HG03432 (cell line): ENCODE measurements around the gene CCNF.
"Not testable (repeated sequence)": the region's sequence is repeated elsewhere in the genome, so short reads cannot be mapped to it uniquely, and the experiment has no call there.

Experiments used
- ATAC-seq: cut with Tn5 transposase; IDR thresholded peaks from one replicate; pipeline ENCODE4 v1.9.1; 2021; ENCODE audit warnings: mild to moderate bottlenecking, moderate library complexity; ENCODE audit not compliant: unreplicated experiment

The CCNF gene

DNA sequence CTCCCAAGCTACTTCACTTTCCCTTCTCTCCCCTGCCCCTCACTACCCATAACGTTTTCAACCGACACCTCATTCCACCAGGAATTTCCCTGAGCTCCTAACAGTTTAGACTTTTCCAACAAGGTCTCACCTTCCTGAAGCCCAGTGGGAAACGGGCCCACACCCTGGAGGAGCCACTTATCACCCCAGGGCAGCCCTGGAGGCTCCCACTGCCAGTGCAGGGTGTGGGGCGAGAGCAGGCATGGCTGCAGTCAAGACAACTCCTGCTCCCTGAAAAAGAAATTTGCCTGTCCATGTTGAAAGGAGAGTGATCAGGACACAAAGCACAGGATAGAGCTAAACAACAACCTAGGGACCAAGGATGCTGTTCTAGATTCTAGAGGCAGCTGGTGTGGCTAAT lies 1.7 kb upstream of the CCNF start:
- no peak for ATAC-seq

DNA sequence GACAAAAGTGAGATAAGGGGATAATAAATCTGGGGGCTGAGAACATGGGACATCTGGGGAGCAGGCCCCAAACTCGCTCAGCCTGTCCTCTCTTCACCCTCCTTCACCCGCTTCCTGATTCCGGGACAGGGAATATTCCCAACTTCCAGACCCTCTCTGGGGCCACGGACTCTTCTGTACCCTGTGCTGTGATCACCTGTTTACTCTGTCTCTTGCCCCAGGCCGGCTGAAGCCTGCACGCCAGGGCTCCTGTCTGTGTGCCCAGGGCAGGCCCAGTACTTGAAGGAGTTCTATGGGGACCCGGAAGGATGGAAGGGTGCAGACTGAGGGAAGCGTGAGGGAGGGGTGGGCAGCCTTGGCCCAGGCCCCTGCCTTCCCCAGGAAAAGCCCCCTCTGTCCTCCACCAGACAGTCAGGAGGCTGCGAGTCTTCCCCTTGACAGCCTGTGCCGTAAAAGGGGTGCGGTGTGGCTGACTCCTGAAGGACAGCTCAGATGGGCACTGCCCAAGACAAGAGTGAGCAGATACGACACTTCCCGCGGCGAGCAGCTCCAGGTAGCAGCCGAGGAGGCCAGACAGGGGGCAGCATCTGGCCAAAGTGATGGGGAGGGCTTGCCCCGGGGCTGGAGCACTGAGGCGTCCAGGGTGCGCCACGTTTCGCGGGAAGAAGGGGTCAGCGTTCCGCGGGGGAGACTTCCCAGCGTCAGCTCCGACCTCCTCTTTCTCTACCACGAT lies 1.0 kb upstream of the CCNF start:
- peak; percentile 13 for ATAC-seq

DNA sequence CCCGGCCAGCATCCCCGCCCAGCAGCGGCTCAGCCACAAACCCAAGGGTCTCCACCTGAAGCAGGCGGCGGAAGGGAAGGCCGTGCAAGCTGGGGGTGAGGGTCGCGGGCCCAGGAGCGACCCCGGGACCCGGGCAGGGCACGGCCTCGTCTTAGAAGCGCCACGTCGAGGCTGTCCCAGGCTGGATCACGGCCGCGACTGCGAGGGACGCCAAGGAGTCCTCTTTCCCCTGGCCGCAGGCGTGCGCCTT lies 538 bp upstream of the CCNF start:
- peak; percentile 28 for ATAC-seq

DNA sequence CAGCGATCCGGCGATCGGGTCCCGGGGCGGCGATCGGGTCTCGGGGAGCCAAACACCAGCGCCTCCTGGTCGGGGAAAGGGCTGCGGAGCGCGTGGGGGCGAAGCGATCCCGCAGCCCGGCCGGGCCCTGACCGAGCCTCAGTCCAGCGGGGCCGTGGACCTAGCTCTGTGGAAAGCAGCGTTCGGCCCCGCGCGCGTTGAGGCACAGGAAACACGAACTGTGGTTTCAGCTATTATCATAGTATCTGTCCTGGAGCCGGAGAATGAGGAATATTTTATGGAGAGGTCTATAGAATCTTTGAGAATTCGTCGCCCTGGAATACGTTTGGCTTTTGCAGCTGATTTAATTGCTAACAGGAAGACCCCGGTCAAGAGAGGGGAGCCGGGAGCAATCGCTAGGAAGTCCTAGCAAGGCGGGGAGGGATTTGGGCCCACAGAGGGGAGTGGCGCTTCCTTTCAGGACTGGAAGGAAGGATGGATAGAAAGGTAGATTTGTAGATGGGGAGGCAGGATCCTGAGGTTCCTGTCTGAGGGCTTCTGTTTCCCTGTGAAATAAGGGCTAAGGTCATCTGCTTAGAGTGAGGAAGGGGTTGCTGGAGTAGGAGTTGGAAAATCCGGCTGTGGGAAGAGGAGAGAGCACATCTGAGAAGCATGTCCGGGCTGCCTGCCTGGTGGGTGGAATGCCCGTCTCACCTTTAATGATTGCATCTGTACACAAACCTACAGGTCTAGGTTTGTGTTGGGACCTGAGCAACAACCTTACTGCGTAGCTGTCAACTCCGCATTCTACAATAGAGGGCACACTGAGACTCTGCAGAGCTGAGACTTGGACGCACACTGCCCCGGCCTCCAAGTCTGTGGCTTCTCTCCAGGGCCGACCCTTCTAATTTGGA lies 770 bp downstream of the CCNF start:
- peak; percentile 23 for ATAC-seq

DNA sequence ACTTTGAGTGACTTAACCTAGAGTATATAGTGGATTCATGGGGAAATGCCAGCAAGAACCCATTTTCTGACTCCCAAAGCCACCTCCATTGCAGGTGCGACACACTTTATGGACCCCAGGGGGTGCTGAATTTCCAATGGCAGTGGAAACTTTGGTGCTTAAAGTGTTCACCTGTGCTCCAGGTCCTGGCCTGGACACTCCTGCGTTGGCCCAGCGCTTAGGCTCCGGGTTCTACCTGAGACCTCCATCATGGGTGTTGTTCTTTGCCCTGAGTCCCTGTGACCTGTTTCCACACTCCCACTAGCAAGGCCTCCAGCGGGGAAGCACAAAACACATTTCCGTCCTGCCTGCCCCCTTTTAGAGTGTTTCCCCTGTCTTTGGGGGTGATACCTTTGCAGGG lies 3.0 kb downstream of the CCNF start:
- no peak for ATAC-seq

DNA sequence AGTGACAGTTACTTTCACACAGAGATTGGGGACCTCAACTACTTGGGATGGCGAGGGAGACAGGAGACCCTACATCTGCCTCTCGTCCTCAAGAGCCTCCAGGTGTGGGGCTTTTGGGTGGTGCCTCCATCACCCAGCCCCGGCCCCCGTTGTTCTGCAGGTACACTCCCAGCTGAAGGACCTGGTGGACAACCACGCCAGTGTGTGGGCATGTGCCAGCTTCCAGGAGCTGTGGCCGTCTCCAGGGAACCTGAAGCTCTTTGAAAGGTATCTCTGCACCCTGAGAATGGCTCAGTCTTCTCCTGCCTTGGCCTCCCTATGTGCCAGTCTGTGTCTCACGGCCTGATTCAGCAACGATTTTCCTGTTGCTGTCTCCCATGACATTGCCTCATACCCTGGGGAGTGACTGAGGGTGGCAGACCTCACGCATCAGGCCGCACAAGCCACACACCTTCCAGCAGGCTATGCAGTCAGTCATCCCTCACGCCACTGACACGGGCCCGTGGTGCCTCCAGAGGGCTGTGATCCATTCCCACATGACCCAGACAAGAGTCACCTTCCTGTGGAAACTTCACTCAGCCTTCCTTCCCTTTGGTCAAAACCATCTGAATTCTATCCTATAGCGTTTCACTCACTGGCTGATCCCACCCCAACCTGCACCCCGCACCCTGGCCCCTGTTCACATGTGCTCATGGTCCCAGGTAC lies 3.7 kb downstream of the CCNF start:
- no peak for ATAC-seq

DNA sequence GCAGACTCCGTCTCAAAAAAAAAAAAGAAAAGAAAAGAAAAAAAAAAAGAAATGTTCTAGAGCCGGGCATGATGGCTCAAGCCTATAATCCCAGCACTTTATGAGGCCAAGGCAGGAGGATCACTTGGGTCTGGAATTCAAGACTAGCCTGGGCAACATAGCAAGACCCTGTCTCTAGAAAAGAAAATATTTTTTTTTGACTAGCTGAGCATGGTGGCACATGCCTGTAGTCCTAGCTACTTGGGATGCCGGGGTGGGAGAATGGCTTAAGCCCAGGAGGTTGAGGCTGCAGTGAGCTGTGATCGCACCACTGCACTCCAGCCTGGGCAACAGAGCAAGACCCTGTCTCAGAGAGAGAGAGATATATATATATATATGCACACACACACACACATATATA lies 6.0 kb downstream of the CCNF start:
- ATAC-seq = not testable (repeated sequence)

DNA sequence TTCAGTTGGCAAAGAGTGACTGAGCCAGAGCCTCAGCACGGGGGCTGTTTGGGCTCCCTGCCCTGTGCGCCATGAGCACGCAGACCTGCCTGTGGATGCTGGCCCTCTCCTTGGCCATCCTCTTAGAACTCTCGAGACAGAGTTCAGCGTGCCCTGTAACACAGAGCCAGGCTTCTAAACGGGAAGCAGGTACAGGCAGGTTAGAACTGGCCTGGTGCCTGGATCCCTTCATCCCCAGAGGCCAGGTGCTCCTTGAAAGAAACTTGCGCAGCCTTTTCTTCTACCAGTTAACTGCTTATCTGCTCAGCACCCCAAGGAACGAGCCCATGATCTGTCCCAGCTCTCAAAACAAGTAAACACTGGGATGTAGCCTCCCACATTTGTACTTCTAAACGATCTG lies 6.9 kb downstream of the CCNF start:
- no peak for ATAC-seq

DNA sequence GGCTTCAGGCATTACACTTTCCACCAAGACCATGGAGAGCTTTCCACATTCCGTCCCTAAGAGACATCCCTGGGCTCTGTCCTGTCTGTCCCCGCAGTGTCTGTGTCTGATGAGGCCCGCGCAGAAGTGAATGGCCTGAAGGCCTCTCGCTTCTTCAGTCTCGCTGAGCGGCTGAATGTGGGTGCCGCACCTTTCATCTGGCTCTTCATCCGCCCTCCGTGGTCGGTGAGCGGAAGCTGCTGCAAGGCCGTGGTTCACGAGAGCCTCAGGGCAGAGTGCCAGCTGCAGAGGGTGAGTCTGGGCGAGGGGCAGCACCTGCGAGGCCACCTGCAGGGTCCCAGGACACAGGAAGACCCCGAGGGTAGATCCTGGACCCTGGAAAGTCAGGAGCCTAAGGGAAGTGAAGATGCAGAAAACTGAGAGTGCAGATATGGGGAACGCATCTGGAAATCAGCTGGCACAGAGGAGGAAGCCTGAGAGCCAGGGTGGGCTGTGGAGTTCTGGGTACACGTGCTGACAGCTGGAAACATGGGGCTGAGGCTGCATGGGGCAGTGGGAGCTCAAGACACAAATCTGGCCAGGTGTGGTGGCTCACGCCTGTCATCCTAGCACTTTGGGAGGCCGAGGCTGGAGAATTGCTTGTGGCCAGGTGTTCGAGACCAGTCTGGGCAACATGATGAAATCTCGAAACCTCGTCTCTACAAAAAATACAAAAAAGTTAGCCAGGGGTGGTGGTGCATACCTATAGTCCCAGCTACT lies 8.0 kb downstream of the CCNF start:
- ATAC-seq = no peak

DNA sequence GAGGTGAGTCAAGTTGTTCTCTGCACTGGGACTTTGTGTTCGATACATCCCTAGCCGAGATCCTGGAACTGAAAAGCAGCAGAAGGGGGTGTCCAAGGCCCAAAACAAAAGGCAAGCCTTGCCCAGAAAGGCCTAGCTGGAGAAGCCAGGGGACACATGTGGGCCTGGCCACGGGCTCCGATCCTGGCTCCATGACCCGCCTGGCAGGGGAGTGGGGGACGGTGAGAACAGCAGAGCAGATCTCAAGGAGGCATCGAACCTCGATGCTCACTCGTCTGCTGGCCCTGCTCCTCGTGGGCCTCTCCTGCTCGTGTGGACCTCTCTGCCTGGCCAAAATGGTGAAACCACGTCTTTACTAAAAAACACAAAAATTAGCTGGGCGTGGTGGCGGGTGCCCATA lies 8.9 kb downstream of the CCNF start:
- no peak for ATAC-seq

DNA sequence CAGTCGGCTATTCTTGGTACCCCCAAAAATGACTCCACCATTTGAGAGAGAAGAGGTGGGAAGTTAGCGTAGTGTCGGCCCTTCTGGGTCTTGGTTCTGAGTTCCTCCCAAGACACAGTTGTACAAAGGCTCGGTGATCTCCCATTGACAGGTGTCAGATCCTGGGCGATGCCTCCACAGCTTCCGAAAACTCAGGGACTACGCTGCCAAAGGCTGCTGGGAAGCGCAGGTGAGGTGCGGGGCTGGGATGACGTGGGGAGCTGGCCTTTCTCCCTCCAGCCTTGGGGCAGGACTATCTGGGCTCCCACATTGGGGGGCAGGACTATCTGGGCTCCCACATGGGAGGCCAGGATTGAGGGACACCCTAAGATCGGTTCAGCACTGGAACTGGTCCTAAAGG lies 10.4 kb downstream of the CCNF start:
- no peak for ATAC-seq

DNA sequence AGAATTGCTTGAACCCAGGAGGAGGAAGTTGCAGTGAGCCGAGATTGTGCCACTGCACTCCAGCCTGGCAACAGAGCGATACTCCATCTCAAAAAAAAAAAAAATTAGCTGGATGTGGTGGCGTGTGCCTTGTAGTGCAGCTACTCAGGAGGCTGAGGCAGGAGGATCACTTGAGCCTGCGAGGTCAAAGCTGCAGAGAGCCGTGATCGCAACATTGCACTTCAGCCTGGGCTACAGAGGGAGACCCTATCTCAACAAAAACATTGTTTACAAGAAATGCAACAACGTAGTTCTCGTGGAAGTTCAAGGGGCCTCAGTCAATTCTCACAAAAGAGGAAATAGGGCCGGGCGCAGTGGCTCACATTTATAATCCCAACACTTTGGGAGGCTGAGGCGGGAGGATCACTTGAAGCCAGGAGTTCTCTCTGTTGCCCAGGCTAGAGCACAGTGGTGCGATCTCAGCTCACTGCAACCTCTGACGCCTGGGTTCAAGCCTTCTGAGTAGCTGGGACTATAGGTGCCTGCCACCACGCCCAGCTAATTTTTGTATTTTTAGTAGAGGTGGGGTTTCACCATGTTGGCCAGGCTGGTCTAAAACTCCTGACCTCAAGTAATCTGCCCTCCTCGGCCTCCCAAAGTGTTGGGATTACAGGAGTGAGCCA lies 12.0 kb downstream of the CCNF start:
- not testable (repeated sequence) for ATAC-seq

DNA sequence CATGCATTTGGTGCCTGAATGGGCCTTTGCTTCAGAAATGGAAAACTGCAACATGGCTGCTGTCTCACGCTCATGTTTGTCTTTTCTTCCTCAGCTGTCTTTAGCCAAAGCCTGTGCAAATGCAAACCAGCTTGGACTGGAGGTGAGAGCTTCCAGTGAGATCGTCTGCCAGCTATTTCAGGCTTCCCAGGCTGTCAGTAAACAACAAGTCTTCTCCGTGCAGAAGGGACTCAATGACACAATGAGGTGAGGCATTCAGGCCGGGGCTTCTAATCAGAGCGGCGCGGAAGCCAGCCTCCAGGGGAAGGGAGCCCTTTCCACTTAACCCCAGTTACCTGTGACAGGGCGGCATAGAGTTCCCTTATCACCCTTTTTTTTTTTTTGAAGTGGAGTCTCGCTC lies 14.3 kb downstream of the CCNF start:
- no peak for ATAC-seq

DNA sequence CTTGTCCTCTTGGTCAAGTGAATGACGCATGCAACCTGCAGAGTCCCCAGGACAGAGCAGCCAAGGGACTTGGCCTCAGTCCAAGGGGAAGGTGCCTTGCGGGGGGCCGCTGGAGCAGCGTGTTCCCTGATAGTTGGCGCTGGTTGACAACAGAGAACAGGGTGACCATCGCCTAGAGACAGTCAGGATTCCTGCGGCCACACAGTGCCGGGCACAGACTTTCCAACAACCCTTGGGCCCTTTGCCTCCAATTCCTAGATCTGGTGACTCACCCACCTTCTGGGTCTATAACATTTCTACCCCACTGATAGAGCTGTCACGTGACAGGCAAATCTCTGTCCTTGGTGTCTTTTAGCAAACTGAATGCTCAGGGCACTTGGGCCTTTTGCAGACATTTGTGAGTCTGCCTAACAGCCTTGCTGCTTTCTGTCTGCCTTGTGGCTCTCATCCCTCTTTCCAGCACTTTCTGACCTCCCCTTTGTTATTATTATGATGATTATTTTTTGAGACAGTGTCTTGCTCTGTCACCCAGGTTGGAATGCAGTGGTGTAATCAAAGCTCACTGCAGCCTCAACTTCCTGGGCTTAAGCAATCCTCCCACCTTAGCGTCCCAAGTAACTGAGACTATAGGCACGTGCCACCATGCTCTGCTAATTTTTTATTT lies 18.8 kb downstream of the CCNF start:
- ATAC-seq = no peak

DNA sequence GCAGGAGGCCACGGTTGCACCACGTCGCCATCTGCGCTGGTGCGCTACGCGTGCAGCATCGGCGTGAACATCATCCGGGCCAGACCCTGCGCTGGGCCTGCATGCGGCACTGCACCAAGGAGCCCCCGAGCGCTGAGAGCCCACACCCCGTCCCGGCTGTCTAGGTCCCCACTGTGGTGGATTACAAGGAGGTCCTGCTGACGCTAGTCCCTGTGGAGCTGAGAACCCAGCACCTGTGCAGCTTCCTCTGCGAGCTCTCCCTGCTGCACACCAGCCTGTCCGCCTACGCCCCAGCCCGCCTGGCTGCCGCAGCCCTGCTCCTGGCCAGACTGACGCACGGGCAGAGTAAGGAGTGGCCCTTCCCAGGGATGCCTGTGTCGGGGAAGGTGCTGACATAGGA lies 19.9 kb downstream of the CCNF start:
- no peak for ATAC-seq

DNA sequence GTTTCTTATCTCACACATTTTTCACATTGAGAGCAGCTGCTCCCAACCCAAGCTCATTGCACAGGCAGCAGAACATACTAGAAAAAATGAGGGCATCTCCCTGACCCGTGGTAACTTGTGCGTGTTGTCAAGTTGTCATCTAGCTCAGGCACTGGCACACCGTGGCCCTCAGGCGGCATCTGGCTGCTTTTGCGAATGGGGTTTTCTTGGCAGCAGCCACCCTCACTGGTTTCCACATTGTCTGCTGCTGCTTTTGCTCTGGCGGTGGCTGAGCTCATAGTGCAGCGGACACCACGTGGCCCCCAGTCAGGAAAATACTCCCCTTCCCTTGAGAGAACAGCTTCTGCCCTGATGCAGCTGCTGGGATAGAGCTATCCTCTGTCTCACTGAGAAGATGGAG lies 21.3 kb downstream of the CCNF start:
- ATAC-seq = no peak

DNA sequence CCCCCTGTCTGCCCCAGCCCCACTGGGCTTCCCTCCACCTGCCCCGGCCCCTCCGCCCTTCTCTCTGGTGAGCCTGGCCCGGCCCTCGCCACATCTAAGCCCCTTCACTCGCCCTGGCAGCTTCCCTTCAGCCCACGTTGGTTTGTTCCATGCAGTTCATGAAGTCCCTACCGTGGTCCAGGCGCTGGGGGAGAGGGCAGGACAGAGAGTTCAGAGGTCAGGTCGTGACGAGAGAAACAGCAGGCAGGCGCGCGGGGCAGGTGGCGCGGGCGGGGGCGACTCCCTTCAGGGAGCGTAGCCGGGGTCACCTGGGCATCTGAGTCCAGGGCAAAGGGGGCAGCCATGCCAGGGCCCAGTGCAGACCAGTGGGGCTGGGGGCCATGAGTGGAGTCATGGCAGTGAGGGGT lies 21.7 kb downstream of the CCNF start:
- ATAC-seq = no peak

DNA sequence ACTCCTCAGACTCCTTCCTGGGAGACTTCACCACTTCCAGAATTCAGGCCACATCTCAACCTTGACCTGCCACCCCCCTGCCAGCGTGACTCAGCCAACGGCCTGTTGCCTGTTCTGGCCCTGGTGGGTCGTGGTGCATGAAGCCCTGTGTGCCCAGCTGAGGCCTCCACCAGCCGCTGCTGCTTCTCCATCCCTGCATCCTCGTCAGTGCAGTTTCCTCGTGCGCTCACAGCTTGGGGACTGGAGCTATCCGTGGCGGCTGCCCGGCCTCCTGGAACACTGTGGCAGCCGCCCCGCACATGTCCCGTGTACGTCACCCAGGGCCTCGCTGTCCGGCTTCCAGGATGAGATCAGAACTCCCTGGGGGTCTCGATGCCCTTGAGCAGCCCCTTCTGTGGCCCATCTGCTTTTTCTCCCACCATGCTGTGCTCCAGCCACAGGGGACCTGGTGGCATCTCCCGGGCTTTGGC lies 22.6 kb downstream of the CCNF start:
- ATAC-seq = no peak

DNA sequence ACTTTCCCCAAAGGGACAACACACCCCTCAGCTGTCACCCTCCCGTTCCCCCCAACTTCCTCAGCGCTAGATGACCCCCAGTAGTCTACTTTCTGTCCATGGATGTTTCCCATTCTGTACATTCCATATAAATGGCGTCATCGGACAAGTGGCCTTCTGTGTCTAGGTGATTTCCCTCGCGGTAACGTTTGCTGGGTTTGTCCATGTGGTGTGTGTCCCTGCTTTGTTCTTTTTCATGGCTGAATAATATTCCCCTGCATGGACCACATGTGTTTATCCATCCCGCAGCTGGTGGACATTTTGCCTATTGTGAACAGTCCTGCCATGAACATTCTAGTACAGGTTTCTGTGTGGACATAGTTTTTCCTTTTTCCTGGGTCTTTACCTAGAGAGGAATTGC lies 23.4 kb downstream of the CCNF start:
- ATAC-seq = no peak
